Fibroblast of pulmonary artery (primary cell): ENCODE measurements around the gene AKR1B15.
"Not testable (repeated sequence)": the region's sequence is repeated elsewhere in the genome, so short reads cannot be mapped to it uniquely, and the experiment has no call there.

Experiments used
- DNase-seq: peaks from one replicate; pipeline ENCODE4 v3.0.0-alpha.2; 2010; ENCODE audit warnings: low read depth
- H3K4me3 ChIP-seq: replicated peaks from 2 replicates; pipeline ENCODE4 v1.5.1; 2011; ENCODE audit warnings: low read depth, mild to moderate bottlenecking, control low read depth, low read length, moderate library complexity
- TF ChIP-seq, protein P1 (sequence below): IDR thresholded peaks from 2 replicates; pipeline ENCODE4 v1.5.1; 2011; ENCODE audit warnings: mild to moderate bottlenecking, control low read depth, low read length, inconsistent platforms; ENCODE audit errors: missing control alignments

Gene AKR1B15

DNA sequence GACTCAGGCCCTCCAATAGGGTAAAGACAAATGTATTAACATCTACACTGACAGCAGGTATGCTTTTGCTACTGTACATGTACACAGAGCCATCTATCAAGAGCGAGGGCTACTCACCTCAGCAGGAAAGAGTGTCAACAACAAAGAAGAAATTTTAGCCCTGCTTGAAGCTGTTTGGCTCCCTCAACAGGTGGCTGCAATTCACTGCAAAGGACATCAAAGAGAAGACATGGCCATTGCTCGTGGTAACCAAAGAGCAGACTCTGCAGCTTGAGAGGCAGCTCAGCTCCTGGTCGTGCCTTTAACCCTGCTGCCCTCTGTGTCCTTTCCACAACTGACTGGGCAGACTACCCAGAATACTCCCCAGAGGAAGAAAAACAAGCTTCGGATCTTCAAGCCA, 5.1 kb downstream of the AKR1B15 start:
- peak; percentile 7 for DNase-seq
- TF ChIP-seq, protein P1, sequence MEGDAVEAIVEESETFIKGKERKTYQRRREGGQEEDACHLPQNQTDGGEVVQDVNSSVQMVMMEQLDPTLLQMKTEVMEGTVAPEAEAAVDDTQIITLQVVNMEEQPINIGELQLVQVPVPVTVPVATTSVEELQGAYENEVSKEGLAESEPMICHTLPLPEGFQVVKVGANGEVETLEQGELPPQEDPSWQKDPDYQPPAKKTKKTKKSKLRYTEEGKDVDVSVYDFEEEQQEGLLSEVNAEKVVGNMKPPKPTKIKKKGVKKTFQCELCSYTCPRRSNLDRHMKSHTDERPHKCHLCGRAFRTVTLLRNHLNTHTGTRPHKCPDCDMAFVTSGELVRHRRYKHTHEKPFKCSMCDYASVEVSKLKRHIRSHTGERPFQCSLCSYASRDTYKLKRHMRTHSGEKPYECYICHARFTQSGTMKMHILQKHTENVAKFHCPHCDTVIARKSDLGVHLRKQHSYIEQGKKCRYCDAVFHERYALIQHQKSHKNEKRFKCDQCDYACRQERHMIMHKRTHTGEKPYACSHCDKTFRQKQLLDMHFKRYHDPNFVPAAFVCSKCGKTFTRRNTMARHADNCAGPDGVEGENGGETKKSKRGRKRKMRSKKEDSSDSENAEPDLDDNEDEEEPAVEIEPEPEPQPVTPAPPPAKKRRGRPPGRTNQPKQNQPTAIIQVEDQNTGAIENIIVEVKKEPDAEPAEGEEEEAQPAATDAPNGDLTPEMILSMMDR = peak; percentile 19
- no peak overlapping the region for H3K4me3 ChIP-seq

- H3K4me3 ChIP-seq = no peak overlapping the region
- no peak for DNase-seq
- TF ChIP-seq, protein P1 = no peak
These were observed 5.6 kb downstream of the AKR1B15 start for GRCh38 chr7:134554417-134554966.

- TF ChIP-seq, protein P1 = no peak
- no peak for DNase-seq
- H3K4me3 ChIP-seq = no peak overlapping the region
These were observed 8.5 kb downstream of the AKR1B15 start for GRCh38 chr7:134557391-134557790.

DNA sequence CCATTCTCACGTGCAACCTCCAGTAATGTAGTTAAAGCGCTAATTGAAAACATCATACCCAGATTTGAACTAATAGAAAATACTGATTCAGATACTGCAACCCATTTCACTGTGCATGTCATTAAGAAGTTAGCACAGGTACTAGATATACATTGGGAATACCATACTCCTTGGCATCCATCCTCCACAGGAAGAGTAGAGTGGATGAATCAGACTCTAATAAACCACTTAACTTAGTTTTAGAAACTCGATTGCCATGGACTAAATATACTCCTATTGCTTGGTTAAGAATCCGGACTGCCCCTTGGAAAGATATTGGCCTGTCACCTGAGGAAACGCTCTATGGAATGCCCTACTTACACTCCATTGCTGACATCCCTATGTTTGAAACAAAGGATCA, 9.5 kb downstream of the AKR1B15 start:
- DNase-seq = no peak
- H3K4me3 ChIP-seq = no peak overlapping the region
- TF ChIP-seq, protein P1 = no peak

- H3K4me3 ChIP-seq, DNase-seq: not testable (repeated sequence)
These were observed 12.7 kb downstream of the AKR1B15 start for GRCh38 chr7:134561616-134562015.

- H3K4me3 ChIP-seq = no peak overlapping the region
- TF ChIP-seq, protein P1 = no peak
- DNase-seq = peak; percentile 43
These were observed 13.2 kb downstream of the AKR1B15 start for GRCh38 chr7:134562136-134562535.

DNA sequence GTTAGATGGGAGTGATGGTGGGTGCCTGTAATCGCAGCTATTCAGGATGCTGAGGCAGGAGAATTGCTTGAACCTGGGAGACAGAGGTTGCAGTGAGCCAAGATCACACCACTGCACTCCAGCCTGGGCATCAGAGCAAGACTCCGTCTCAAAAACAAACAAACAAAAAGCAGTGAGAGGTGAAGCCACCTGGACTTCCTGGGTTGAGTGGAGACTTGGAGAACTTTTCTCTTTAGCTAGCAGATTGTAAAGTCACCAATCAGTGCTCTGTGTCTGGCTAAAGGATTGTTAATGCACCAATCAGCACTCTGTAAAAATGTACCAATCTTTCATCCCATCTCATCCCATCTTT, 14.5 kb downstream of the AKR1B15 start:
- H3K4me3 ChIP-seq, DNase-seq: not testable (repeated sequence)

GRCh38 chr7:134565643-134566136, 16.8 kb downstream of the AKR1B15 start:
- peak; percentile 36 for DNase-seq
- H3K4me3 ChIP-seq = no peak overlapping the region
- TF ChIP-seq, protein P1 = no peak
